Non-pigmented ciliary epithelial cell (primary cell): ENCODE data around the gene ABHD12.
A peak's percentile ranks its signal among the peaks of the same experiment; 100 is the strongest.

ENCODE experiments used
- DNase-seq: peaks from one replicate; pipeline ENCODE4 v3.0.0-alpha.2; 2010; ENCODE audit warnings: low read depth

Gene ABHD12

DNA sequence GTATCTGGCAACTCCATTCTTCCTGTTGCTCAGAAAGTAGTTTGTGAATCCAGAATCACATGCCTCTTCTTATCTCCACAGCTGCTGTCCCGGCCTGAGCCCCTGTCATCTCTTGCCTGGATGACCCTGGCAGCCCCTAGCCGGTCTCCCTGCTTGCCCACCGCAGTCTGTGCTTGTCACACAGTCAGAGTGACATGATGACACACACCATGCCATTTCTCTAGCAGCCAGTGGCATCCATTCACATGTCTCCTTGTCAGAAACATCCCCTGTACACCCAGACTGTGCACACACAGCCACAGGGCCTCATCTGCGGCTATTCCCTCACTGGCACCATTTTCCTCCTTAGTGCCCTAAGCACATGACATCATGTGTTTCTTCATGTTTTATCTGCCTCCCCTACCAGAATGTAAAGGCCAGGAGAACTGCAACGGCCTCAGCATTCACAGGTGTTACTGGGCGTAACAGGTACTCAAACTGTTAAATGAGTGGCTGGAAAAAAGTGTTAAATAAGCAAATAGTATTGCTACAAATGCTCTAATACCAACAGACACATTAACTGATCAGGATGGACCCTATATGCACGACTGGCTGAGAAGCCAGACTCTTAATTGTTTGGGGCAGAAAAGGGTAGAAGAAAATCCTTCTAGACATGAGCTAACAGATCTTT is 9.6 kb downstream of the ABHD12 start:
- no peak for DNase-seq

DNA sequence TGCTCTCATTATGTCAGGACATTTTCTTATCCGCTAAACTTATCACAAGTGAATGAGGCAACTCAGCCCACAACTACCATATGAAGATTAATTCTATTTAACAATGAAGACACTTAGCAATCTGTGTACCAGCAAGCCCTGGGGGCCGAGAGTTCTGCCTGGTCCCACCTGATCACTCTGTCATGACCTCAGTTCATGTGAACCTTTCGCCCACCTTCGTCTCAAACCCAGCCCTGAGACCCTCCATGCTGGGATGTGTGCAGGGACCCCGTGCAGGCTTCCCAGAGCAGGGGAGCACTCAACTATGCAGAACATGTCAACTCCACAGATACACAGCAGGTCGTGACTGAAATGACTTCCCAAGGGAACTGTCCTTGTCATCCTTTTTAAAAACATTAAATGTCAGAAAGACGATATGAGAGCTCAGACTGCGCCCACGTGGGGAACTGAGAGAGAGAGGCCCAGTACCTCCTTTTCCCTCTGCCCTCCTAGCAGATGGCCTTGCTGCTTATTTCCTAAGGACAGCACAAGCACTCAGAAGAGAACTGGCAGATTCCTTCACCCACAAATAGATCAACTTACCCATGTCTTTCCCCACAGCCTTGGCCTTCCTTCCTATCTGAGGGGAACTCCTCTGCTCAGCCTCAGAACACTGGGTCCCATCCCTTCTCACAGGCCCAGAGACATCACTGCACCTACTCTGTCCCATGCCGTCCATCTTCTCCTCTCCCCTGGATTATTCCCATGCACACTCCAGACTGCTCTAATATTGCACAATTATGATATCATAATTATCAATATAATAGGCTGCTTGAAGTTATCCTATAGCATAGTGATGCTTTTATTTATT is 11.5 kb downstream of the ABHD12 start:
- DNase-seq: no peak

DNA sequence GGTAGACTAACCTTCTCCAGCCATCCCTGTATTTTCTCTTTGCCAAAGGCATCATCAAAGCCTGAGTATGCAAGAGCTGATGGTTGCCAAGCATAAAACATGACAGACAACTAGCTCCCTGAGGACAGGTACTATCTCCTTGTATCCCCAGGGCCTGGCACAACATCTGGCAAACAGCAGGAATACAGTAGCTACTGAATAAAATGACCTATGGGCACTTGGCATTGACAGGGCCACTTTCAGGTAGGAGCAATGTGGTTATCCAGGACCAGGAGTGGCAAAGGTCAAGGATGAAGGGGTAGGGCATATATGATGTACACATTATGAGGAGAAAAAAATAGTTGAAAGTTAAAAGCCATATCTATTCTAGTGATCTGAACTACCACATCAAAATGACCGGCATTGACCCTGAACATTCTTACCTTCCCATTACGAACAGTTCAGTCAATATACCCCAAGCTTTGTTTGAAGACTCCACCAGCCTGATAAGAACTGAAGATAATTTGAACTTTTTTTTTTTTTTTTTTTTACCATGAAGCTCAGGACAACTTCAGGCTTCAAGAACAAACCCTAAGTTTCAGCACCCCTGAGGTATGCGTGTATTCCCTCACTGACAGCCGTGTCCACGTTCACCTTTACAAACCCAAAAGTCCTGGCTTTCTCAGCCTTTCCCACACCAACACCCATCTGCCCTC is 12.3 kb downstream of the ABHD12 start:
- no peak for DNase-seq

DNA sequence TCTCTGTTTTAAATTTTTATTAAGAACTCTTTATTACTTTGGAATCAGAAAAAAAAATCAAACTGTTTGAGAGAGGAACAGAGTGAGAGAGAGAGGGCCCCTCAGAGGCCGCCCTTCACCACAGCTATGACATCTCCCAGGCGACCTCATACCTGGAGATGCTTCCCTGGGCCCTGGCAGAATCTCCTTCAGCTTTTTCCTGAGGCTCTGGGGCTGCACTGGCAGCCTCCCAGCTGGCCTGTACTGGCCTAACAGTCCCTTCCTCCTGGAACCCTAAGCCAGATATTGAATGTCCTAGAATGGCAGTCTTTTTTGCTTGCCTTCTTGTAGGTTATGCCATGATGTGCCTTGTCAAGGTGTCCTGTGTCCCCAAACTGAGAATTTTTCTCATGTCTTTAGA is 13.7 kb downstream of the ABHD12 start:
- no peak for DNase-seq

DNA sequence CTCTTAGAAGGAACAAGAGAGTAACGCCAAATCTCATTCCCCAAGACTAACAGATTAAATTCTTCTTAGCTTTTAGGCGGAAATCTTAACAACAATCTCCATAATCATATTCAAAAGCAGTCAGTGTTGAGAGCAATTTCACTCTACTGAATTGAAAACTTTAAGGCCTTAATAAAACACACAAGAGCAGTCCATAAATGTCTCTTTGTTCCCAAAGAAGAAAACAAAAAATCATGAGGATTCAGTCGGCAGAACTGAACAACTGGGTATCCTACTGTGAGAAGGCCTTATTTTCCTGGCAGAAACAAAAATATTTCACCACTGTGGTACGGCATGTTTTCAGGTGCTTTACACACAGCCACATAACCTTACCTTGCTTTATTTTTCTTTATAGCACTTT is 14.4 kb downstream of the ABHD12 start:
- no peak for DNase-seq

DNA sequence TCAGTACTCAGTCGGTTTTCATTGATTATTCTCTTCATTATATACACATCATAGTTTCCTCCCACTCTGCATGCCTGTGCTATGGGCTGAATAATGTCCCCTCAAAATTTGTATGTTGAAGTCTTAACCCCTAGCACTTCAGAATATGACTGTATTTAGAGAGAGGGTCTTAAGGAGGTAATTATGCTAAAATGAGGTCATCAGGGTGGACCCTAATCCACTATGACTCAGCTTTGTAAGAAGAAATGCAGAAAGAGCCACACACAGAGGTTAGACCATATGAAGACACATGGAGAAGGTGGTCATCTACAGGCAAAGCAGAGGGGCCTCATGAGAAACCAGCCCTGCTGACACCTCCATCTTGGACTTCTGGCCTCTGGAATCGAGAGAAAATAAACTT is 15.8 kb downstream of the ABHD12 start:
- DNase-seq: no peak

DNA sequence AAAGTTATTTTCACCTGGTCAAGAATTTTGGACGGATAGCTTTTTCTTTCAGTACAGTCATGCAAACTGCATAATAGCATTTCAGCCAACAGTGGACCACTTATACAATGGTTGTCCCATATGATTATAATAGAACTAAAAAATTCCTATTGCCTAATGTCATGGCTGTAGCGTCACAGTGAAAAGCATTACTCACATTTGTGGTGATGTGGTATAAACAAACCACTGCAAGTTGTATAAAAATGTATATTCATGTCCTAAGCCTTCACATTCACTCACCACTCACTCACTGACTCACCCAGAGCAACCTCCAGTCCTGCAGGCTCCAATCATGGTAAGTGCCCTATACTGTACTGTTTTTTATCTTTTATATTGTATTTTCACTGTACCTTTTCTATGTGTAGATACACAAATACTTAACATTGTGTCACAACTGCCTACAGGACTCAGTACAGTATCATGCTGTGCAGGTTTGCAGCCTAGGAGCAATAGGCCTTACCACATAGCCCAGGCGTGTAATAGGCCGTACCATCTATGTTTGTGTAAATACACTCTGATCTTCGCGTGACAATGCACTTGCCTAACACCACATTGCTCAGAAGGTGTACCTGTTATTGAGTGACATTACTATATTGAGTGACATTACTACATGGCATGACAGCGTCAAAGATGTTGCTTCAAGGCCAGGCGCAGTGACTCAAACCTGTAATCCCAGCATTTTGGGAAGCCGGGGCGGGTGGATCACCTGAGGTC is 17.9 kb downstream of the ABHD12 start:
- peak; percentile 89 for DNase-seq

DNA sequence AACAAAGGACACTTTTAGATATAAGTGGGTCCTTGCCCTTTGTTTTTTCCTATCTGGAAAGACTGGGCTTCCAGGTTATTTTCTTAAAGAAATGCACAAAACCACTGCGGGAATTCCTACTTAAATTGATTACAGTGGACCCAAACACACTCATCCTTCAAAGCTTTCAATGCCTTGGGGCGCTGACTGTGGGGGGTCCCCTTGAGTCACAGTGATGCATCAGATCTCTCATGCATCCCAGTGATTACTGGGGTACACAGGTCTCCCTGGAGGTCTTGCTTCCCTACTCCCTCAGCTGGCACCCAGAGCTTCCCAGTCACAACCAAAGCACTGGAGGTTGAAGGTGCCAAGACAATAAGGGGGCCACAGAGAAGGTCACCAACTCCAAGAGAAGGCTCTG is 20.7 kb downstream of the ABHD12 start:
- no peak for DNase-seq

DNA sequence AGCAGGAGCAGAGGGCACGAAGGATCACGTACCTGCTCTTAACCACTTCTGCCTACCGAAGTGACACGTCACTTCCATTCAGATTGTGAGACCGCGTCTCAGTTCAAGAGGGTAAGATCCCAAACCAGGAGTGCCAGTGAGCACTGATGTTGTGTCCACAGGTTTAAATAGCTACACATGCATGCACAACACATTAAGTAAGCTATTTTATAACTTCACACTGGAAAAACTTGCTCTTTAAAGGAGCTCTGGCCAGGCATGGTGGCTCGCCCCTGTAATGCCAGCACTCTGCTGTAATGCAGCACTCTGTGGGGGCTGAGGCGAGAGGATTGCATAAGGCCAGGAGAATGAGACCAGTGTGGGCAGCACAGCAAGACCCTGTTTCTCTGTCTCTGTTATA is 21.1 kb downstream of the ABHD12 start:
- no peak for DNase-seq

DNA sequence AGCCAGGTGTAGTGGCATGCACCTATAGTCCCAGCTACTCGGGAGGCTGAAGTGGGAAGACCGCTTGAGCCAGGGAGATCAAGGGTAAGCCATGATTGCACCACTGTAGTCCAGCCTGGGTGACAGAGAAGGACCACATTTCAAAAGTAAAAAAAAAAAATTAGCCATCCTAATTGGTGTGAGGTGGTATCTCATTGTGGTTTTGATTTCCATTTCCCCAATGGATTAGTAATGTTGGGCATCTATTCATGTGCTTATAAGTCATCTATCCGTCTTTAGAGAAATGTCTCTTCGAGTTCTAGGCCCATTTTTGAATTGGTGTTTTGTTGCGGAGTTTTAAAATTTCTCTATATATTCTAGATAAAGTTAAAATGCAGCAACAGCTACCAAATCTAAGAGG is 21.7 kb downstream of the ABHD12 start:
- no peak for DNase-seq

DNA sequence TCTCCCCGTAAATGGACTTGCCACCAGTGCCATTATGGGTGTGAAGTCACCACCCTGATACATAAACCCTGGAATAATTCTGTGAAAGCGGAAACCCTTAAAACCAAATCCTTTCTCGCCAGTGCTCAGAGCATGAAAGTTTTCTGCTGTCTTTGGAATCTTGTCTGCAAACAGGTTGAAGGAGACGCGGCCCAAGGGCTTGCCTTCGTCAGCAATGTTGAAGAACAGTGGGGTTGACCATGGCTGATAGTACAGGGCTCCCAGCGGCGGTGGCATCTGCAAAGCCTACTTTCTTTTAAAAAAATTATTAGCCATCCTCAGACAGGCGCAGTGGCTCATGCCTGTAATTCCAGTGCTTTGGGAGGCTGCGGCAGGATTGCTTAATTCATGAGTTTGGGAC is 22.1 kb downstream of the ABHD12 start:
- no peak for DNase-seq

DNA sequence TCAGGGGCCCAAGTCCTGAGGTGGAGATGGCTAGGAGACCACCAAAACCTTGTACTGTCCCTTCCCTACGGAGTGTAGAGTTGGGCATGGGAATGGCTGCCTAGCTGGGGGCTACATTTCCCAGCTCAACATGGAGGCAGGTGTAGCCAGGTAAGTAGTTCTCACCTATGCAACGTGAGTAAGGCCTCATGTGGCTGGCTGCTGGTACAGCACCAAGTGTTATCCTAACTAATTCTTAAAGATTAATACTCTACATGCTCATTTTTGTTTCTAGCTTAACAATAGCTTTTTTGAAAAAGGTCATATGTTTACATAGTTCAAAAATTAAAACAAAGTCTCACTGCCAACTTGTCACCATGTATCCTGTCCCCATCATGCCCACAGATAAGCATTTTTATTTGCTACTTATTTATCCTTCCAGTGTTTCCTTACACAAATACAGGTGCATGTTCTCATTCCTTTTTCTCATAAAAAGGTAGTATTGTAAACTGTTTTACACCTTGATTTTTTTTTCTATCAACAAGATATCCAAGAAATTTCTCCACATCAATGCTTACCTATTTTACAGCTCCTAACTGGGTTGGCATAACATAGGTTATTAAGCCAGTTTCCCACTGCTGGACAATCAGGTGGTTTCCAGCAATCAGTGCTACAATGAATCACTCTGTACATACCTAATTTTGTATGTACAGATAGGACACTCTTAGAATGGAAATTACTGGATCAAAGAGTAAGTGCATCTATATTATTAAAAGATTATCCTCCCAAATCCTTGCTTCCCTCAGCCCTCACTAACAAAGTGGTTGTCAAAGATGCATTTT is 25.5 kb downstream of the ABHD12 start:
- DNase-seq: no peak

DNA sequence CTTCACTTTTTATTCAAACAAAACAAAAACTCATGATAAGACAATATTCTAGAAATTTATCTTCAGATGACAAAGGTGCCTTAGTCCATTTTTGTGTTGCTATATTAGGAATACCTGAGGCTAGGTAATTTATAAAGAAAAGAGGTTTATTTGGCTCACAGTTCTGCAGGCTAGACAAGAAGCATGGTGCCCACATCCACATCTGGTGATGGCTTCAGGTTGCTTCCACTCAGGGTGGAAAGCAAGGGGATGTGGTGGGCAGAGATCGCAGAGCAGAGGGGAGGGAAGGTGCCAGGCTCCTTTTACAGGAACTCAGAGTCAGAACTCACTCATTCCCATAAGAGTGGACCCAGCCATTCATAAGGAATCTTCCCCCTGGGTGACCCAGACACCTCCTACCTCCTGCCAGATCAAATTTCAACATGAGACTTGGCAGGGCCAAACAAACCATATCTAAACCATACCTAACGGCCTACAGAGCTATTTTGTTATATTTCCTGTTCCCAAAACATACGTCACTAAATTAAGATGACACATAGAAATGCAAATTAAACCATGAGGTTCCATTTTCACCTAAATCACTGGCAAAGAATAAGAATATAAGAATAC is 26.4 kb downstream of the ABHD12 start:
- DNase-seq: no peak

DNA sequence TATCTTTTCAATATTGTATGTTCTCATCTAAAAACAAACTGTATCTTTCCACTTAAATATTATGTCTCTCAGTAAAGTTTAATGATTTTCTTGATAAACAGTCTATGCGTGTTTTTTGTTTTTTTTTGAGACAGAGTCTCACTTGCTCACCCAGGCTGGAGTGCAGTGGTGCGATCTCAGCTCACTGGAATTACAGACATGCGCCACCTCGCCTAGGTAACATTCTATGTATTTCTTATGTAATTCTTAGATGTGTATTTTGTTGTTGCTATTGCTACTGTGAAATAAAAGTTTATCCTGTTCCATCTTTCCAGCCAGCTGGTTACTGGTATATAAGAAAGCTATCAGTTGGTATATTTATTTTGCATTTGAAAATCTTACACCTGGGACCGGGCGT is 29.4 kb downstream of the ABHD12 start:
- DNase-seq: no peak

DNA sequence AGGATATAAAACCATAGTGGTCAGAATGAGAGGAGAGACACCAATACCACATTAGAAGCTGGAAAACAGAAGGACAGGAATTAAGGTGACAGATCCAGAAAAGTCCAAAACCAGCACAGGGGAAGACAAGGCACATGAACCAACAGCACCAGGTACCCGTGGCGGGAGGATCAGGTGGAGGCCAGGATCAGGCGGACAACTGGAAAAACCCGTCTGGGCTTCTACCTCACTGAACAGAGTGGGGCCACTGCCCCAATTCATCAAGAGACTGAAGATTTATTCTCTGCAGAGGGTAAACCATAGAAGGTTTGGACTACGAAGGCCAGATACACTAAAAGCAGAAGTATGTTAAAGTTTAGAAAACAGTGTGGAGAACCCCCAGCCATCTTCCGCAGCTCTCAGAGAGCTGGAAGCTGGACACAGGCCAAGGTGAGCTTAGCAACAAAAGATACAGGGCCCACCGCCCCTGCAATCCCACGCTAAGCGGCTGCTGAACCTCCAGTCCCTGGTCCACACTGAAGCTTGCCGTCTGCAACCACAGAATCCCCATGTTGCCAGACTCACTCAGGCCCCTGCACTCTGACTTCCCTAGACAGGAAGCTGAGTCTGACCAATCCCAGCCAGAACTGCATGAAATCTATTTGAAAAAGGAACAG is 29.9 kb downstream of the ABHD12 start:
- peak; percentile 57 for DNase-seq

DNA sequence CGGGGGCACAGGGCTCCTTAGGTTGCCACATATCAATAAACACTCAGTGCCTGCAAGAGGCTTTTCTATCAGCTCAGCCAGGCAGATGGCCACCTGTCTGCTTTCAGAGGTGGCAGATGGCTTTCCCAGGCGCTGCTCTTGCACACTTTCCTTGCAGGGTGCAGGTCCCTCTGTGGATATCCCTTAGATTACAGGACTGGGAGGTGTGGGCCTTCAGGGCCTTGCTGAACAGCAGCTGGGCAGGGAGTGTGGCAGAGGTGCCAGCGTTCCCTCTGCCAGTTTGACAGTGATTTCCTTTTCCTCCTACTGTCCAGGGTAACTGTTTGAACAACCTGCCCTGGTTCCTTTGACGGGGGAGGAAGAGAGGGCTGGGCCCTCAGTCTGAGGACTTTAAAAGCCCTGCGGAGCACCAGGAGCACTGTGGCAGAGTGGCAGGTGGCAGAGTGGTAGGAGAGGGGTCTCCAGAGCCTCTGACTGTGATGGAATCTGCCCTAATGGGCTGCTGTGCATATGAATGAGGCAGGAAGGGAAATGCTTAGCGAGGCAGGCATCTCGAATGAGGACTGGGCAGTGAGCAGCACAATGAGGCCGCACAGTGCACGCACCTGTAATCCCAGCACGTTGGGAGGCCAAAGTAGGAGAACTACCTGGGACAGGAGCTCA is 34.2 kb downstream of the ABHD12 start:
- no peak for DNase-seq

DNA sequence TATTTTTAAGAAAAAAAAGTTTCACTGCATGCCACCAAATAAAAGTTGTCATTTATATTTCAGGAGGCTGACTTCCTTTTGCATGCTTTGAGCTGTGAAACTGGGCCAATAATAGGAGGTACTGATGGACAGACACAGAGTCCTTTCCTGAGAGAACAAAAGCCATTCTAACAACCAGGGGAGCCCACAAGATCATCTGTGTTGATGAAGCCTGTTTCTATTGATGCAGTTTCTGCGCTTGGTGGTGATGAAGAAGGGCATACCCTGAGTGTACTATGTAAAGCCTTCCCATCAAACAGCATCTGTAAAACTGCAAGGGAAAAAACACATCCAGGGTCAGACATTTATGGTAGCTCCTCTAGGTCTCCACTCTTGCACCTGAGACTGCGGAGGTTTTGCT is 34.8 kb downstream of the ABHD12 start:
- DNase-seq: no peak

DNA sequence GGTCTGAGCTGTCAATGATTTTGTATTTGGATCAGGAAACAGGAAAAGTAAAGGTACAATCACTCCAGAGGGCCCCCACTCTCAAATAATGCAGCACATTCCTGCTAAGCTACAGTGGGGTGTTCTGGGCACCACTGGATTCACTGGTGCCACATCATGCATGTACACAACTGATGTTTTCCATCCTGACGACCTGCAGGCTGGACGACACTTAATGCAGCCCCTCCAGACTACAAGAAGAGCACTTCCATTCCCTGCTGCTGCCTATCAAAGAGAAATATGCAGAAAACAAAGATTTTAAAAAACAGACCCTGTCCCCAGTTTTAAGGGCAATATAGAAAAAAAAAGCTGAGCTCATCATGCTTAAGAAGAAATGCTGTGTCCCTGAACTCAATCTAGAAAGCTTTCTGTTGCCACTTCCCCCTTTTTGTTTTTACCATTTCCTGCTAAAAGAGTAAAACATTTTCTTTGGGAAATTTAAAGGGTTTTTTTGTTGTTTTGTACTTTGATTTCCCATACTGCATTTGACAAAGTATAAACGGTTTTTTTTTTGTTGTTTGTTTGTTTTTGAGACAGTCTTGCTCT is 35.5 kb downstream of the ABHD12 start:
- DNase-seq: no peak
